Stimulated activated CD4-positive, alpha-beta T cell treated with anti-CD3 and anti-CD28 coated beads, Interleukin-12 subunit alpha, Interleukin-12 subunit beta, amount 100 ng/mL, for 24 hours (primary cell): ENCODE measurements around the gene KCNQ1OT1.

Experiments
- DNase-seq, 2 experiments: peaks; one replicate each; pipeline ENCODE4 v3.0.0-alpha.2; 2020; ENCODE audit warnings: low read depth in 2 of 2

The KCNQ1OT1 gene

GRCh38 chr11:2666828-2667570, 32.8 kb downstream of the KCNQ1OT1 start:
- no peak for DNase-seq

- no peak for DNase-seq
These were observed 33.4 kb downstream of the KCNQ1OT1 start for GRCh38 chr11:2666401-2666741.

- no peak for DNase-seq
These were observed 34.0 kb downstream of the KCNQ1OT1 start for GRCh38 chr11:2665526-2666400.

- no peak for DNase-seq
These were observed 34.8 kb downstream of the KCNQ1OT1 start for GRCh38 chr11:2664791-2665525.

- no peak for DNase-seq
These were observed 35.4 kb downstream of the KCNQ1OT1 start for GRCh38 chr11:2664376-2664775.

- no peak for DNase-seq
These were observed 35.9 kb downstream of the KCNQ1OT1 start for GRCh38 chr11:2663915-2664314.

- no peak for DNase-seq
These were observed 36.3 kb downstream of the KCNQ1OT1 start for GRCh38 chr11:2663506-2663905.

- no peak for DNase-seq
These were observed 37.1 kb downstream of the KCNQ1OT1 start for GRCh38 chr11:2662430-2663299.

GRCh38 chr11:2662024-2662312, 37.8 kb downstream of the KCNQ1OT1 start:
- DNase-seq = no peak

GRCh38 chr11:2661173-2662023, 38.4 kb downstream of the KCNQ1OT1 start:
- no peak for DNase-seq

GRCh38 chr11:2660357-2660939, 39.3 kb downstream of the KCNQ1OT1 start:
- no peak for DNase-seq

- DNase-seq = no peak
These were observed 42.0 kb downstream of the KCNQ1OT1 start for GRCh38 chr11:2657697-2658284.

GRCh38 chr11:2656859-2657258, 42.9 kb downstream of the KCNQ1OT1 start:
- DNase-seq = no peak

- no peak for DNase-seq
These were observed 43.8 kb downstream of the KCNQ1OT1 start for GRCh38 chr11:2655834-2656622.

- DNase-seq = no peak
These were observed 44.6 kb downstream of the KCNQ1OT1 start for GRCh38 chr11:2655016-2655719.

GRCh38 chr11:2653930-2654739, 45.7 kb downstream of the KCNQ1OT1 start:
- DNase-seq = no peak

GRCh38 chr11:2653198-2653551, 46.6 kb downstream of the KCNQ1OT1 start:
- DNase-seq = no peak
